Measurements from ENCODE around the gene CDKAL1. TPM values are rescaled to one million over a fixed set of nuclear protein-coding genes. Genes with fewer than 3 reads are reported as not detected.

Gene CDKAL1
- total RNA-seq, 2 experiments from 2014 or later: 22.1 to 23.4 TPM

DNA sequence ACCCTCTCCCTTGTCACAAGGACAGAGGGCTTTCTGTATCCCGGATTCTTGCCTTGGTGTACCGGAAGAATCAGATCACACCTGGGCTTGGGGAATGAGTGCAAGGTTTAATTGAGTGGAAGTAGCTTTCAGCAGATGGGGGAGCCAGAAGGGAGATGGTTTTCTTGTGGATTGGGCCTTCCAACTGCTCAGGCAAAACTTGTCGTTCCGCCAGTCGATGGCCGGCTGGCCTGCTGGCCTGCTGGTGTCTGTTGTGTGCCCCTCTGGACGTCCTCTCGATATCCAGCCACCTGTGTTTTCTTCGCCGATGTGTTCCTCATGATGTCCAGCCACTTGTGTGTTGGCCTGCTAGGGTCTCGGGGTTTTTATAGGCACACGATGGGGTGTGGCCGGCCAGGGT lies 168.1 kb downstream of the CDKAL1 start:
- Mint-ChIP-seq H3K27ac (no peak overlapping the region), H3K4me1 (peaks cover 55% of the 10 kb centered on the region)

DNA sequence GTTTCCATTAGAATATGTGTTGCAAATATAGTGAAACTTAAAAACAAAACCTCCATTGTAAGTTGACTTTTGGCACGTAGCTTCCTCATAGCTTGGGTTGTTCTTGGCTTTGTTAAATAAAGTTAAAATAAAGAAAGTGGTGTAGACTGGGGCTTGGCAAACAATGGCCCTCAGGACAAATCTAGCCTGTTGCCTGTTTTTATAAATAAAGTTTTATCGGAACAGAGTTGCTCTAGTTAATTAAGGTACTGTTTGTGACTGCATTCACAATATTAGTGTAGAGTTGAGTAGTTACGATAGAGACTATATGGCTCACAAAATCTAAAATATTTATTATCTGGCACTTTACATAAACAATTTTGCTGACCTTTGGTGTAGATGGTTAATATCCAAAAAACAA lies 168.8 kb downstream of the CDKAL1 start:
- no peak for ATAC-seq
- intact Hi-C loops (cut with DNase I, micrococcal nuclease): no loop called here
- H3K4me1 Mint-ChIP-seq: peaks cover 55% of the 10 kb centered on the region
- no peaks in the 10 kb centered on the region for H3K27me3 Mint-ChIP-seq
- ChIA-PET CTCF (no interaction called here), POLR2A (no interaction called here)
- H3K27ac Mint-ChIP-seq: no peak overlapping the region
- no peak for DNase-seq
- H3K36me3 Mint-ChIP-seq (ENCODE audit: low read depth): peaks cover 3% of the 10 kb centered on the region
- H3K4me3 Mint-ChIP-seq: no peak overlapping the region
- H3K9me3 Mint-ChIP-seq (ENCODE audit: low read depth): no peaks in the 10 kb centered on the region

More for the DNA sequence above, 168.1 kb downstream of the CDKAL1 start:
- POLR2A ChIA-PET: no interaction called here
- intact Hi-C loops (cut with DNase I, micrococcal nuclease): no loop called here
- H3K4me3 Mint-ChIP-seq: no peak overlapping the region
- H3K9me3 Mint-ChIP-seq (ENCODE audit: low read depth): no peaks in the 10 kb centered on the region
- DNase-seq: no peak
- peaks cover 3% of the 10 kb centered on the region for H3K36me3 Mint-ChIP-seq (ENCODE audit: low read depth)
- no peak for ATAC-seq
- CTCF ChIA-PET: no interaction called here
- no peaks in the 10 kb centered on the region for H3K27me3 Mint-ChIP-seq

DNA sequence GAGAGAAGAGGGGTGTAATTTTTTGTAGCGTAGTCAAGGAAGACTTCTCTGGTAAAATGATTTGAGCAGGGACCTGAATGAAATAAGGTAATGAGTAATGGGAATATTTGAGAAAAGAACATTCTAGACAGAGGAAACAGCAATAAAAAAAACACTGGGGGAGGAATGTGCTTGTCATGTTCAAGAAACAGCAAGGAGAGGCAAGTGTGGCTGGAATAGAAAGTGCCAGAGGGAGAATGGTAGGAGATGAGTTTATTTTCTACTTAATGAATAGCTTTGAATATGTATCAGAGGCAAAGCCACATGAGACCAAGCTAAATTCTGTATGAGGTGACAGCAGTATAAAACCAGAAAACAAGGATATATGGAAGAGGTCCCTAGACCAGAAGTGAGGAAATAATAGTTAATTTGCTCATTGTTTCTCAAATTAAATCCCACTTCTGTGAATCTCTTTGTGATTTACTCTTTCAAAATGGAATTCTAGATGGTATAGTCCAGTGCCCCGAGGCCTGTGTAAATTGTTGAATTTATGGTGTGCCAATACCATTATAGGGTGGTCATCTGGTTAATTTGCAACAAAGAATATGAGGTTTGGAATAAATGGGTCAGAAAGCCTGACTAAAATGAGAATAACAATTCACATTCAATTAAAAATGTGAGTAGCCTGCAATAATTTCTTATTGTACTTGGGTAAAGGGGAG lies 170.2 kb downstream of the CDKAL1 start:
- Mint-ChIP-seq H3K27me3 (no peaks in the 10 kb centered on the region), H3K27ac (no peak overlapping the region), H3K4me3 (no peak overlapping the region), H3K9me3 (ENCODE audit: low read depth) (no peaks in the 10 kb centered on the region), H3K36me3 (ENCODE audit: low read depth) (peaks cover 2% of the 10 kb centered on the region), H3K4me1 (peaks cover 58% of the 10 kb centered on the region)
- ChIA-PET CTCF (interaction anchor here (0.8 kb wide), 1 partner anchor 11 kb away, joined by 3 read pairs; no protein-coding TSS in a partner anchor), POLR2A (no interaction called here)
- intact Hi-C loops (cut with DNase I, micrococcal nuclease): loop anchor here (5.0 kb wide), 5 partner anchors 162 to 733 kb away; partner anchors contain the start of gene E2F3 (in 1 of the 2)
- DNase-seq: no peak
- ATAC-seq: no peak

DNA sequence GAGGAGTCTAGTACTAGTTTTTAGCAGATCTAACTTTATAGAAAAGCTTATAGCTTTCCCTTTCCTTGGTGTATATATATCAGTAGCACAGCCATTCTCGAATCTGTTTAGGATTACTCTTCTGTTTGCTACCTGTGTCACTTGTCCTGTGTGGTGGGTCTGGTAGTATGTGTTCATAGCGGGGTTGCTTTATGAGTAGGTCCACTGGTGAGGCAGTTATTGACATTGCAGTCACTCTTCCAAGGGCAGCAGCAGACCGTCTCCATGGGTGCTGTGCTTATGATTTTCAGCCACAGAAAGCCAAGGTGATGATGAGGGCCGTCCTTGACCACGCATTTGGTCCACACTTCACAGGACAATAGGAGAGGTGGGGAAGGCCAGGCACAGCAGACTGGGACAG lies 171.5 kb downstream of the CDKAL1 start:
- Mint-ChIP-seq H3K27ac (no peak overlapping the region), H3K4me1 (peaks cover 64% of the 10 kb centered on the region), H3K36me3 (ENCODE audit: low read depth) (peaks cover 3% of the 10 kb centered on the region), H3K9me3 (ENCODE audit: low read depth) (no peaks in the 10 kb centered on the region), H3K4me3 (no peak overlapping the region), H3K27me3 (no peaks in the 10 kb centered on the region)
- ATAC-seq: peak; percentile 67
- DNase-seq: peak; percentile 23
- intact Hi-C loops (cut with DNase I, micrococcal nuclease): loop anchor here (5.0 kb wide), 5 partner anchors 163 to 732 kb away; partner anchors contain the start of gene E2F3 (in 1 of the 2)
- CTCF ChIA-PET: no interaction called here
- POLR2A ChIA-PET: no interaction called here

DNA sequence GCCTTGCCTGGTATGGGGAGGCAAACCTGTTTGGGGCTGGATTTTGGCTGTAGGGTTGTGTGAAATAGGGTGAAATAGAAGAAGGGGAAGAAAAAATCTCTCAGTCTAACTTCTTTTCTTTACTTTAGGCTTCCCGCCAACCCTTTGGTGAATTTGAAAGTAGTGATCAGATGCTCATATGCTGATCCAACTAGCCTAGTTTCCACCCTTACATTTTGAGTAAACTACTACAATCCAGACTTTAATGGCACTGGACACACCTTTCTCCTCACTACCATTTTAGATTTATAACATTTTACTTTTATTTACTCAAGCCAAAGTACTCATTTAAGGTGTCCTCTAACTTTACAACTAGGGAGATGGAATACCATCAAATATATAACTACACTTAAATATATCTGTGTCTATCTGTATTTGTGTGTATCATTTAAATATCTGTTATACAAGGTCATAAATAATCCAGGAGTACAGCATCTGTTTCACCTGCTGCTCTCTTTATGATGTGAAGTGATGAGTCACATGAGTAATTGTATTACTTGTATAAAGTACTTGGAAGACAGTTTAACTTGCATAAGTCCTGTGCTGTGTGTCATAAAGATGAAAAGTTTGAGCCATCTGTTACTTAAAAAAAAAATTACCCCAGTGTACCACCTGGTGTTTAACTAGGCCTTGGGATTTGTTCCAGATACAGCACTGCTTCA lies 172.1 kb downstream of the CDKAL1 start:
- Mint-ChIP-seq H3K27me3 (no peaks in the 10 kb centered on the region), H3K36me3 (ENCODE audit: low read depth) (peaks cover 3% of the 10 kb centered on the region), H3K27ac (no peak overlapping the region), H3K9me3 (ENCODE audit: low read depth) (no peaks in the 10 kb centered on the region), H3K4me3 (no peak overlapping the region), H3K4me1 (peaks cover 64% of the 10 kb centered on the region)
- intact Hi-C loops (cut with DNase I, micrococcal nuclease): loop anchor here (5.0 kb wide), 5 partner anchors 164 to 731 kb away; partner anchors contain the start of gene E2F3 (in 1 of the 2)
- ATAC-seq (peak; percentile 75), DNase-seq (no peak)
- CTCF ChIA-PET: no interaction called here
- POLR2A ChIA-PET: no interaction called here

DNA sequence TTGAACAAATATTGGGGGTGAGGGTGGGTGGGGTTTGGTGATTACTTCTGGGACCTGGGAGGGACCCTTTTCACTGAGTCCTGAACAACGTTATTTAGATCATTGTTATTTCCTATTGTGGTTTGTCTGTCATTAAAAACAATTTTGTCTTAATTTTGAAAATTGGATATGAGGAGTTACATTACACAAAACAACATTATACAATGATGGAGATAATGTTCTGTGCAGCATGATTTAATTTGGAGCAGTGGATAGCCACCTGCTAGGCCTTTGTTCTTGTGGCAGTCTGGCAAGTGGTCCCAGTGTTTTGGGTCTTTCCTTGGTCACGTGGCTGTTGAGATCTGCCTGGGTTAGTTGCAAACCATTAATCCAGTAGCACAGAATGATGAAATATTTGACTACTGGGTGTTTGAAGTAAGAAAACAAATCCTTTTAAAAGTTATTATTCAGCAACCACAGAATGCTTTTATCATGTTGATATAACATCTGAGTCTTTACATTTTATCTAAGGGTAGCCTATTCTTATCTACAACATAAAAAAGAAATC lies 172.8 kb downstream of the CDKAL1 start:
- ATAC-seq: no peak
- ChIA-PET CTCF (interaction anchor here (0.5 to 1.1 kb wide), 2 partner anchors 21 to 142 kb away, joined by 3 to 5 read pairs; no protein-coding TSS in a partner anchor), POLR2A (no interaction called here)
- intact Hi-C loops (cut with DNase I, micrococcal nuclease): loop anchor here (5.0 kb wide), 5 partner anchors 165 to 730 kb away; partner anchors contain the start of gene E2F3 (in 1 of the 2)
- Mint-ChIP-seq H3K4me3 (no peak overlapping the region), H3K9me3 (ENCODE audit: low read depth) (no peaks in the 10 kb centered on the region), H3K27me3 (no peaks in the 10 kb centered on the region), H3K36me3 (ENCODE audit: low read depth) (peaks cover 5% of the 10 kb centered on the region), H3K4me1 (peaks cover 64% of the 10 kb centered on the region), H3K27ac (no peak overlapping the region)
- no peak for DNase-seq

DNA sequence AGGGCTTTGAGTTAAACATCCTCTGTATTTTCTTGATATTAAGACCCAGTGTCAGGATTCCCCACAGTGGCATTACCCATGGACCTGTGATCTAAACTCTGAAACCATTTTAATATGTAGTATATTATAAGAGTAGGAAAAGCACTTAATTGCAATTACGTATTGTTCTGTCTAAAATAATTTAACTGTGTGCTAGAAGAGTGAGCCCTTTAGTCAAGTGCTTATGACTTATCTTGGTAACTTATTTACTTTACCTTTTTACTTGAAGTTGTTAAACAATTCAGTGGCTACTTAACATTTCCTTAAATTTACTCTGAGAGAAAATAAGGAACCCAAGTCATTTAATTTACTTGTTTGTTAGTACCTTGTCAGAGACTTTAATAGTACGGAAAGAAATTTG lies 173.6 kb downstream of the CDKAL1 start:
- Mint-ChIP-seq H3K27ac (no peak overlapping the region), H3K4me3 (no peak overlapping the region), H3K4me1 (peaks cover 57% of the 10 kb centered on the region), H3K27me3 (no peaks in the 10 kb centered on the region), H3K9me3 (ENCODE audit: low read depth) (no peaks in the 10 kb centered on the region), H3K36me3 (ENCODE audit: low read depth) (peaks cover 5% of the 10 kb centered on the region)
- intact Hi-C loops (cut with DNase I, micrococcal nuclease): loop anchor here (1.0 to 5.0 kb wide), 6 partner anchors 125 to 729 kb away; partner anchors contain the start of gene E2F3 (in 1 of the 2)
- ChIA-PET CTCF (interaction anchor here (0.5 to 1.1 kb wide), 2 partner anchors 143 to 831 kb away, joined by 3 to 5 read pairs; no protein-coding TSS in a partner anchor), POLR2A (no interaction called here)
- DNase-seq: no peak
- no peak for ATAC-seq

DNA sequence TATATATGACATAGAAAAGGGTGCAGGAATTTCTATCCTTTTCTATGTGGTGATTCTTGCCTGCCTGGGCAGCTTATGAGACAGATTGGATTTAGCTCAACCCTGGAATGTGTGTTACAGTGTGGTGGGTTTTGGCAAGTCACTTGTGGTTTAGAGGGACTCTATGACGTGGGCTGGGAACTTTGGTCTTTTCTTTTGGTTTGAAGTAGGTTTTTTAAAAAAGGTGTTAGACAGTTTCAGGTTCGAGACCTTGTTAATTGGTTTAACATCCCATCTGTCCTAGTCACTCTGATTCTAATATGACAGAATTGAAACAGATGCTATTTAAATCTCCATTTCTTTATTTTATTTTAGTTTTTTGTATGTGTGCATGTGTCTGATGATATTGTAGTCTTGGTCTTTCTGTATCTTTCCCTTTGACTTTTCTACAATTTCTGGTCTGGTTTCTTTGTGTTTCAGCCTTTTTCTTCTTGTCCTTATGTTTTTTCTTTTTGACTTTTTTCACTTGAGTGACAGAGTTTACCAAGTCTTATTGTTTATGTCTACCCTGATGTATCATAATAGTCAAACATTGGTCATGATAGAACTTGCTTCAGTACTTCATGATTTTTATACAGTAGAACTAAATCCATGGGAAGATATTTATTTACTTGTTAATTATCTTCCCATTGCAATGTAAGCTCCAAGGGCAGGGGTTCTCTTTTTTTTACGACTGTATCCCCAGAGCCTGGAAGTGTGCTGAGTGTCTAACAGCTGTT lies 174.3 kb downstream of the CDKAL1 start:
- Mint-ChIP-seq H3K9me3 (ENCODE audit: low read depth) (no peaks in the 10 kb centered on the region), H3K4me1 (peaks cover 55% of the 10 kb centered on the region), H3K27me3 (no peaks in the 10 kb centered on the region), H3K4me3 (no peak overlapping the region), H3K27ac (peak overlapping the region; percentile 23), H3K36me3 (ENCODE audit: low read depth) (peaks cover 5% of the 10 kb centered on the region)
- CTCF ChIA-PET: interaction anchor here (0.5 to 1.1 kb wide), 3 partner anchors 144 to 830 kb away, joined by 3 to 5 read pairs (median 3); no protein-coding TSS in a partner anchor
- ATAC-seq (peak; percentile 43), DNase-seq (peak; percentile 49)
- POLR2A ChIA-PET: no interaction called here
- intact Hi-C loops (cut with DNase I, micrococcal nuclease): loop anchor here (1.0 to 5.0 kb wide), 6 partner anchors 125 to 729 kb away; partner anchors contain the start of gene E2F3 (in 1 of the 2)

DNA sequence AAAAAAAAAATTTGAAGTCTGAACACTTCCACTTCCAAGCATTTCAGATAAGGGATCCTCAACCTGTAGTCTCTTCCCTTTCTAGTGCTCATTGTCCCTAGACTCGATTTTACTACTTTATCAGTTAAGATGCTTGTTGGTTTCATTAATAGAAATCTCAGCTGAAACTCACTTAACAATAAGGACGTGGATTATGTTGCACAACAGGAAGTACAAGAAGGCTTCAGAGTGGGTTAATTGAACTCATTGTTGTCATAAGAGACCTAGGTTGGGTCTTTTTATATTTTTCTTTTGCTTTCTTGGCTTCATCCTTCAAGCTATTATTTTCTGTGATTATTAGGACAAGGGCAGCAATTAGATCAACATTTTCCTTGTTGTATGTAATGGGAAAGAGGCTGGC lies 175.2 kb downstream of the CDKAL1 start:
- no peak overlapping the region for H3K27ac Mint-ChIP-seq
- no peaks in the 10 kb centered on the region for H3K9me3 Mint-ChIP-seq (ENCODE audit: low read depth)
- no peaks in the 10 kb centered on the region for H3K27me3 Mint-ChIP-seq
- no peak for DNase-seq
- H3K4me1 Mint-ChIP-seq: peaks cover 49% of the 10 kb centered on the region
- no peak overlapping the region for H3K4me3 Mint-ChIP-seq
- peaks cover 5% of the 10 kb centered on the region for H3K36me3 Mint-ChIP-seq (ENCODE audit: low read depth)
- ATAC-seq: no peak
- ChIA-PET CTCF (interaction anchor here (0.9 kb wide), 1 partner anchor 507 kb away, joined by 3 read pairs; no protein-coding TSS in a partner anchor), POLR2A (no interaction called here)
- intact Hi-C loops (cut with DNase I, micrococcal nuclease): loop anchor here (5.0 kb wide), 5 partner anchors 167 to 728 kb away; partner anchors contain the start of gene E2F3 (in 1 of the 2)

DNA sequence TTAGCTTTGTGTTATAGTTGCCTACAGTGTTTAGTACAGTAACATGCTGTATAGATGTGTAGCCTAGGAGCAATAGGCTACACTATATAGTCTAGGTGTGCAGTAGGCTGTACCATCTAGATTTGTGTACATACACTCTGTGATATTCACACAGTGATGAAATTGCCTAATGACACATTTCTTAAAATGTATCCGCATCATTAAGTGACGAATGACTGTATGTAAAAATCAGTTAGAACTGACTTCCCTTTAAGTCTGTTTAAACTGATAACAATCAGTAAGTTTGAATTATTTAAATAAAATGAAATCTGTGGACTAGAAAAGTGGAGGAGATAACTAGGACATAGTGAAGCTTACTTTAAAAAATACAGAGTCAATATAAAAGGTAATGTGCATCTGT lies 176.1 kb downstream of the CDKAL1 start:
- ATAC-seq: no peak
- H3K9me3 Mint-ChIP-seq (ENCODE audit: low read depth): no peaks in the 10 kb centered on the region
- CTCF ChIA-PET: no interaction called here
- H3K4me3 Mint-ChIP-seq: no peak overlapping the region
- no peak overlapping the region for H3K27ac Mint-ChIP-seq
- POLR2A ChIA-PET: no interaction called here
- H3K27me3 Mint-ChIP-seq: no peaks in the 10 kb centered on the region
- H3K36me3 Mint-ChIP-seq (ENCODE audit: low read depth): peaks cover 5% of the 10 kb centered on the region
- H3K4me1 Mint-ChIP-seq: peaks cover 49% of the 10 kb centered on the region
- intact Hi-C loops (cut with DNase I, micrococcal nuclease): no loop called here
- no peak for DNase-seq

DNA sequence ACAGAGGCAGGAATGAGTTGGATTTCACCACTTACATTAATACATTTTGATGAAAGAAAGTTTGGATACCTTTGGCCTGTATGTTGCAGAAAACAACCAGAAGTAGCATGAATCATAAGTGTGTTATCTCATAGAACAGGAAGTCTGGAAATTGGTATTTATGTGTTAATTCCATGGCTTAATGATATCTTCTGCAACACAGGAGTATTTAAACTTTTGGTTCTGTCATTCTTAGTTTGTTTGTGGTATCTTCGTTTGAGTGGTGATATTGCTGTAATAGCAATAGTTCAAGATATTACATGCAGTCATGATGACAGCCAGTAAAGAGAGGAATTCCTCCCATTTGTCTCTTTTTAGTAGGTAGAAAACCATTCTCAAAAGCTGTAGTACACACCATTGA lies 177.3 kb downstream of the CDKAL1 start:
- DNase-seq (no peak), ATAC-seq (no peak)
- H3K4me3 Mint-ChIP-seq: no peak overlapping the region
- no peak overlapping the region for H3K27ac Mint-ChIP-seq
- no peaks in the 10 kb centered on the region for H3K9me3 Mint-ChIP-seq (ENCODE audit: low read depth)
- ChIA-PET POLR2A (no interaction called here), CTCF (no interaction called here)
- intact Hi-C loops (cut with DNase I, micrococcal nuclease): no loop called here
- no peaks in the 10 kb centered on the region for H3K27me3 Mint-ChIP-seq
- peaks cover 37% of the 10 kb centered on the region for H3K4me1 Mint-ChIP-seq
- peaks cover 5% of the 10 kb centered on the region for H3K36me3 Mint-ChIP-seq (ENCODE audit: low read depth)
